Upper lobe of left lung (tissue), 4 donors: ENCODE measurements around the gene ARHGEF26.

Experiments
- POLR2A ChIP-seq, 4 donors: fragments of 450-650 bp; IDR thresholded peaks; one replicate each; pipeline ENCODE4 v1.5.1; 2016 to 2017; ENCODE audit warnings: antibody characterized with exemption in 4 of 4, mild to moderate bottlenecking in 2 of 4
- TF ChIP-seq, protein P1 (sequence below), 6 experiments: fragments of 450-650 bp in 4 of 6; fragments of 200-600 bp in 2 of 6; sonication (generic) in 2 of 6; IDR thresholded peaks; one replicate each; pipeline ENCODE4 v1.5.1; 2016 to 2019; ENCODE audit warnings: antibody characterized with exemption in 6 of 6

DNA sequence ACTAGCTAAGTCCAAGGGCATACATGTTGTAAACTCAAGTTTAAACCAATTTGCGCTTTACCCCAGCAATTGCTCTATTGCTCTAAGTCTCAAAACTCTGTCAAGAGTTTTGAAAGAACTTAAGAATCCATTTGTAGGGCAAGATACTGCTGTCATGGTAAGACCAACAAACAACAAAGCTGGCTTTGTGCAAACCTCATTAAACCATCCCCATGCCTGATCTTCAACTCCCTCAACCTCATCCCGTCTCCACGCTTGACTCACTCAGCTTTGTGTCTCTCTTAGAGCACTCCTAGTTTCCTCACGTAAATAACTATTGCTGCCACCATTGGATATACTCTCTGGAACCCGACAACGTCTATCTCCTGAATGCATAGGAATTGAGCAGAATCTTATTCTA, 20.6 kb upstream of the ARHGEF26 start:
- TF ChIP-seq, protein P1, sequence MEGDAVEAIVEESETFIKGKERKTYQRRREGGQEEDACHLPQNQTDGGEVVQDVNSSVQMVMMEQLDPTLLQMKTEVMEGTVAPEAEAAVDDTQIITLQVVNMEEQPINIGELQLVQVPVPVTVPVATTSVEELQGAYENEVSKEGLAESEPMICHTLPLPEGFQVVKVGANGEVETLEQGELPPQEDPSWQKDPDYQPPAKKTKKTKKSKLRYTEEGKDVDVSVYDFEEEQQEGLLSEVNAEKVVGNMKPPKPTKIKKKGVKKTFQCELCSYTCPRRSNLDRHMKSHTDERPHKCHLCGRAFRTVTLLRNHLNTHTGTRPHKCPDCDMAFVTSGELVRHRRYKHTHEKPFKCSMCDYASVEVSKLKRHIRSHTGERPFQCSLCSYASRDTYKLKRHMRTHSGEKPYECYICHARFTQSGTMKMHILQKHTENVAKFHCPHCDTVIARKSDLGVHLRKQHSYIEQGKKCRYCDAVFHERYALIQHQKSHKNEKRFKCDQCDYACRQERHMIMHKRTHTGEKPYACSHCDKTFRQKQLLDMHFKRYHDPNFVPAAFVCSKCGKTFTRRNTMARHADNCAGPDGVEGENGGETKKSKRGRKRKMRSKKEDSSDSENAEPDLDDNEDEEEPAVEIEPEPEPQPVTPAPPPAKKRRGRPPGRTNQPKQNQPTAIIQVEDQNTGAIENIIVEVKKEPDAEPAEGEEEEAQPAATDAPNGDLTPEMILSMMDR (IDR thresholded peaks at IDR 0.05): no peak
- no peak for TF ChIP-seq POLR2A (IDR thresholded peaks at IDR 0.05)
